ENCODE measurements around the gene PPP1R14C. TPM values are rescaled to one million over a fixed set of nuclear protein-coding genes. Genes with fewer than 3 reads are reported as not detected.

The PPP1R14C gene
- total and polyA plus RNA-seq, 2 of the 13 experiments (the other 11 are each of a cell fraction or from before 2014, with no cell fraction given): not detected

DNA sequence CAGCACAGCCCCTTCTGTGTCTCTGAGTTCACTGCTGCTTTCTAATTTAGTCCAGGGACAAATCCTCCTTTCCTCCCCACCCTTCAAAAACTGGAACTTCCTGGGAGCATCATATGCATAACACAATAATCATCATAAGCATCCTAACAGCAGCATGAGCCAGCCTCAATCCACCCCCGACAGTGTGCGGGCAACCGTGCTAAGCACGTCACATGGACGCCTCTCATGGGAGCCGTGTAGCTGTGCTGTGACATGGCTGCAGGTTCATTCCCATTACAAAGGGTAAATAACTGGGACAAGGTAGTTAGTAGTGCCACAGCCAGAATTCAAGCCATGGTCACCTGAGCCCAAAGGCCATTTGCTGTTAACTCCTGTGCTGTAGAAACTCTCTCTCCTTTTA, 49.4 kb upstream of the PPP1R14C start (continued):
- TF ChIP-seq, protein P1, sequence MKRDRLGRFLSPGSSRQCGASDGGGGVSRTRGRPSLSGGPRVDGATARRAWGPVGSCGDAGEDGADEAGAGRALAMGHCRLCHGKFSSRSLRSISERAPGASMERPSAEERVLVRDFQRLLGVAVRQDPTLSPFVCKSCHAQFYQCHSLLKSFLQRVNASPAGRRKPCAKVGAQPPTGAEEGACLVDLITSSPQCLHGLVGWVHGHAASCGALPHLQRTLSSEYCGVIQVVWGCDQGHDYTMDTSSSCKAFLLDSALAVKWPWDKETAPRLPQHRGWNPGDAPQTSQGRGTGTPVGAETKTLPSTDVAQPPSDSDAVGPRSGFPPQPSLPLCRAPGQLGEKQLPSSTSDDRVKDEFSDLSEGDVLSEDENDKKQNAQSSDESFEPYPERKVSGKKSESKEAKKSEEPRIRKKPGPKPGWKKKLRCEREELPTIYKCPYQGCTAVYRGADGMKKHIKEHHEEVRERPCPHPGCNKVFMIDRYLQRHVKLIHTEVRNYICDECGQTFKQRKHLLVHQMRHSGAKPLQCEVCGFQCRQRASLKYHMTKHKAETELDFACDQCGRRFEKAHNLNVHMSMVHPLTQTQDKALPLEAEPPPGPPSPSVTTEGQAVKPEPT (CRISPR knock-in tag; IDR thresholded peaks at IDR 0.05; ENCODE audit: low read depth): no peak
- TF ChIP-seq RXRB (CRISPR knock-in tag; IDR thresholded peaks at IDR 0.05; ENCODE audit: borderline replicate concordance): no peak

DNA sequence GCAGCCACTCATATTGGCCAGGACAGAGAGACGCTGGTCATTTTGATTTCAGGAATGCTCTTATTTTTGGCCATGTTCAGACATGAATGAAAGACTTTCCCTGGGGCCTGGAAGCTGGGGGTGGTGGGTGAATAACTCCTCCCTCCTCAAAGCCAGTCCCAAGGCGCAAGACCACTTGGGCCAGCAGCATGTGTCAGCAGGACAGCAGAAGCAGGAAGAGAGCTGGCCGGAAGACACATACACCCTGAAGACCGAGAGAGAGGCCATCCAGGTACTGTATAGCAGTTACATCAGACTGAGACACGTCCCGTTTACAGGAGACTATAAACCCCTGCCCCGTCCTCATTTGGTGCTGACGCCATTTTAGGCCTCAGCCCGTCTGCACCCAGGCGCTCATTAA, 44.7 kb upstream of the PPP1R14C start:
- H3K36me3 ChIP-seq (replicated peaks in 1 of 2; ENCODE audit: control insufficient read depth in 1 of 2, insufficient read depth in 2 of 2, low read length in 2 of 2): no peaks in the 10 kb centered on the region
- no peaks in the 10 kb centered on the region for H3K4me1 ChIP-seq (ENCODE audit: insufficient read depth, low read length)
- H3K27me3 ChIP-seq (ENCODE audit: control insufficient read depth in 1 of 2, insufficient read depth in 2 of 2, low read length in 2 of 2): peaks cover 5 to 60% of the 10 kb centered on the region in 2 experiments
- DNase-seq (ENCODE audit: low spot score) (no peak), ATAC-seq (no peak), FAIRE-seq (no peak)
- intact Hi-C loops (cut with micrococcal nuclease; ENCODE audit: unreplicated experiment) (no loop called here), in situ Hi-C loops (cut with HindIII; ENCODE audit: extremely low pct_ligation_motif_present, low pct_unique_long_range_greater_than_20kb) (no loop called here)
- CTCF ChIA-PET (ENCODE audit: low intra/inter-chr PET ratio, low total read pairs): no interaction called here
- TF ChIP-seq ZEB1 (IDR thresholded peaks at IDR 0.05; ENCODE audit: insufficient replicate concordance, low read depth) (no peak), ADNP (CRISPR knock-in tag; IDR thresholded peaks at IDR 0.05) (no peak), ATF7-NPFF (CRISPR knock-in tag; IDR thresholded peaks at IDR 0.05; ENCODE audit: low read depth) (no peak)
- TF ChIP-seq, protein P2, sequence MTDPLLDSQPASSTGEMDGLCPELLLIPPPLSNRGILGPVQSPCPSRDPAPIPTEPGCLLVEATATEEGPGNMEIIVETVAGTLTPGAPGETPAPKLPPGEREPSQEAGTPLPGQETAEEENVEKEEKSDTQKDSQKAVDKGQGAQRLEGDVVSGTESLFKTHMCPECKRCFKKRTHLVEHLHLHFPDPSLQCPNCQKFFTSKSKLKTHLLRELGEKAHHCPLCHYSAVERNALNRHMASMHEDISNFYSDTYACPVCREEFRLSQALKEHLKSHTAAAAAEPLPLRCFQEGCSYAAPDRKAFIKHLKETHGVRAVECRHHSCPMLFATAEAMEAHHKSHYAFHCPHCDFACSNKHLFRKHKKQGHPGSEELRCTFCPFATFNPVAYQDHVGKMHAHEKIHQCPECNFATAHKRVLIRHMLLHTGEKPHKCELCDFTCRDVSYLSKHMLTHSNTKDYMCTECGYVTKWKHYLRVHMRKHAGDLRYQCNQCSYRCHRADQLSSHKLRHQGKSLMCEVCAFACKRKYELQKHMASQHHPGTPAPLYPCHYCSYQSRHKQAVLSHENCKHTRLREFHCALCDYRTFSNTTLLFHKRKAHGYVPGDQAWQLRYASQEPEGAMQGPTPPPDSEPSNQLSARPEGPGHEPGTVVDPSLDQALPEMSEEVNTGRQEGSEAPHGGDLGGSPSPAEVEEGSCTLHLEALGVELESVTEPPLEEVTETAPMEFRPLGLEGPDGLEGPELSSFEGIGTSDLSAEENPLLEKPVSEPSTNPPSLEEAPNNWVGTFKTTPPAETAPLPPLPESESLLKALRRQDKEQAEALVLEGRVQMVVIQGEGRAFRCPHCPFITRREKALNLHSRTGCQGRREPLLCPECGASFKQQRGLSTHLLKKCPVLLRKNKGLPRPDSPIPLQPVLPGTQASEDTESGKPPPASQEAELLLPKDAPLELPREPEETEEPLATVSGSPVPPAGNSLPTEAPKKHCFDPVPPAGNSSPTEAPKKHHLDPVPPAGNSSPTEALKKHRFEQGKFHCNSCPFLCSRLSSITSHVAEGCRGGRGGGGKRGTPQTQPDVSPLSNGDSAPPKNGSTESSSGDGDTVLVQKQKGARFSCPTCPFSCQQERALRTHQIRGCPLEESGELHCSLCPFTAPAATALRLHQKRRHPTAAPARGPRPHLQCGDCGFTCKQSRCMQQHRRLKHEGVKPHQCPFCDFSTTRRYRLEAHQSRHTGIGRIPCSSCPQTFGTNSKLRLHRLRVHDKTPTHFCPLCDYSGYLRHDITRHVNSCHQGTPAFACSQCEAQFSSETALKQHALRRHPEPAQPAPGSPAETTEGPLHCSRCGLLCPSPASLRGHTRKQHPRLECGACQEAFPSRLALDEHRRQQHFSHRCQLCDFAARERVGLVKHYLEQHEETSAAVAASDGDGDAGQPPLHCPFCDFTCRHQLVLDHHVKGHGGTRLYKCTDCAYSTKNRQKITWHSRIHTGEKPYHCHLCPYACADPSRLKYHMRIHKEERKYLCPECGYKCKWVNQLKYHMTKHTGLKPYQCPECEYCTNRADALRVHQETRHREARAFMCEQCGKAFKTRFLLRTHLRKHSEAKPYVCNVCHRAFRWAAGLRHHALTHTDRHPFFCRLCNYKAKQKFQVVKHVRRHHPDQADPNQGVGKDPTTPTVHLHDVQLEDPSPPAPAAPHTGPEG (CRISPR knock-in tag; IDR thresholded peaks at IDR 0.05): no peak
- TF ChIP-seq, protein P3, sequence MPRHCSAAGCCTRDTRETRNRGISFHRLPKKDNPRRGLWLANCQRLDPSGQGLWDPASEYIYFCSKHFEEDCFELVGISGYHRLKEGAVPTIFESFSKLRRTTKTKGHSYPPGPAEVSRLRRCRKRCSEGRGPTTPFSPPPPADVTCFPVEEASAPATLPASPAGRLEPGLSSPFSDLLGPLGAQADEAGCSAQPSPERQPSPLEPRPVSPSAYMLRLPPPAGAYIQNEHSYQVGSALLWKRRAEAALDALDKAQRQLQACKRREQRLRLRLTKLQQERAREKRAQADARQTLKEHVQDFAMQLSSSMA (CRISPR knock-in tag; IDR thresholded peaks at IDR 0.05): no peak
- H4K20me1 ChIP-seq (ENCODE audit: insufficient read depth, low read length): no peaks in the 10 kb centered on the region
- H3K9me3 ChIP-seq (ENCODE audit: low read length): no peaks in the 10 kb centered on the region
- no peak overlapping the region for H3K4me2 ChIP-seq (ENCODE audit: low read depth, low read length)
- no peaks in the 10 kb centered on the region for H3K79me2 ChIP-seq (ENCODE audit: insufficient read depth, low read length)
- BruUV-seq (replicated peaks): no TSS peak
- H2AFZ ChIP-seq (ENCODE audit: low read length): no peak overlapping the region
- H3K4me3 ChIP-seq (replicated peaks in 1 of 3; ENCODE audit: insufficient read depth in 1 of 3, low read depth in 2 of 3, low read length in 3 of 3): no peak overlapping the region
- WGBS (ENCODE audit: low lambda C conversion rate): 78% methylated on average over 2 of the region's 10 CpGs
- no peak overlapping the region for H3K27ac ChIP-seq (ENCODE audit: extremely low read length, insufficient read depth, low read length)
- H3K9ac ChIP-seq (ENCODE audit: insufficient read depth, low read depth, low read length): no peak overlapping the region
- POLR2A ChIA-PET: no interaction called here

Measured in HepG2 (cell line).